HG03066 (cell line): ENCODE measurements around the gene TMEM53.
"Not testable (repeated sequence)": the region's sequence is repeated elsewhere in the genome, so short reads cannot be mapped to it uniquely, and the experiment has no call there.

ENCODE experiments used
- ATAC-seq: cut with Tn5 transposase; IDR thresholded peaks from one replicate; pipeline ENCODE4 v1.9.1; 2021; ENCODE audit warnings: low read depth; ENCODE audit not compliant: unreplicated experiment

TMEM53 gene

DNA sequence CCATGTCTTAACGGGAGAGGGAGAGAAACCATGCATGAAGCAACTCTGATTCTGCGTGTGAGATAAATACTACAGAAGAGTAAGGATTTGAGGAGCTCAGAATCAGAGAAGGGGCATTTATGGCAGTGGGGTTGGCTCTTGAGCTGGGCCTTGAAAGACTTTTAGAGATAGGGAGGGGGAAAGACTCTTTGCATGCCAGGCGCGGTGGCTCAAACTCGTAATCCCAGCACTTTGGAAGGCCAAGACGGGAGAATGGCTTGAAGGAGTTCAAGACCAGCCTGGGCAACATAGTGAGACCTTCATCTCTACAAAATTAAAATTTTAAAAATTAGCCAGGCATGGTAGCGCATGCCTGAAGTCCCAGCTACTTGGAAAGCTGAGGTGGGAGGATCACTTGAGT is 905 bp upstream of the TMEM53 start:
- ATAC-seq = no peak

DNA sequence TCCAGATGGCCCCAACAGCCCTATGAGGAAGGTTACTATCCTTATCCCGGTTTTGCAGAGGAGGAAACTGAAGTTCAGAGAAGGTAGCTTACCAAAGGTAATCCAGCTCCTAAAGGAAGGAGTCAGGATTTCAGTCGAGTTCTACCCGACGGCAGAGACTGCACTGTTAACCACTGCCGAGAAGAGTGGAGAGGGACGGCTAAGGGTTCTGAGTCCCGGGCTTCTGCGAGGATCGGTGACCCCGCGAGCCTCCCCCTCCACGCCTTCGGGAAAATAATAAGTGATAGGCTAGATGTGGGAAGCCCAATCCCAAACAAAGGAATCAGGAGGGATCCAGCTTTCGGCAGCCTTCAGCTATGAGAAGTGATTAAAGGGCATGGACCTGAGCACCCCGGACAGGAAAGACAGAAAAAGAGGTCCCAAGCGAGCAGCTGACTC is 587 bp downstream of the TMEM53 start:
- peak; percentile 6 for ATAC-seq

DNA sequence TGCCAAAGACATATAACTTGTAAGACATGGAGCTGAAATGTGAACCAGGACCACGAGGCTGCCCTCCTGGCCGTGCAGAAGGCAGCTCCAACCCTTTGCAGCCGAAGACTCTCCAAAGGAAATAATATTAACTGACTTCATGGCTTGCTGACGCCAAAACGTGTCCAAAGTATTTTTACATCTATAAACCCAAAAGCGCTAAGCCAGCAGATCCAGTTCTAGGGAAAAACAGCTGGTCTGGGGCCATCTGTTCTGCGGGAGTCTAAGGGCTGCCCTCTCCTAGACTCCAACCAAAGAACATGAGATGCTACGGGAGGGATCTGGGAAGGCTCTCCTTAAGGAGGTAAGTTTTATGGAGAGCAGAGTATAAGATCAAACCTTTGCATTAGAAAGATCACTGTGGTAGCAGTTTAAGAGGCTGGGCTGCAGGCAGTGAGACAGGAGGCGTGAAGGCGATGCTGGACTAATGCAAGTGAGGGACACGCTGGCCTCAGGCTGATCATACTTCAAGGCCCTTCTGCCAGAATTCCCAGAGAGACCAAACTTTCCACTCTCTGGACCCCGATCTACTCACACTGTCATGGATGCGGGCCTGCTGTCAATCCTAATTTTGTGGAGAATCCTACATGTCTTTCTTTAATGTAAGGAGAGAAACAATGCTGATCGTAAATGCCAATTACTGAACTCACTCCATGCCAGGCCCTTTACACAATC is 1.2 kb downstream of the TMEM53 start:
- no peak for ATAC-seq

DNA sequence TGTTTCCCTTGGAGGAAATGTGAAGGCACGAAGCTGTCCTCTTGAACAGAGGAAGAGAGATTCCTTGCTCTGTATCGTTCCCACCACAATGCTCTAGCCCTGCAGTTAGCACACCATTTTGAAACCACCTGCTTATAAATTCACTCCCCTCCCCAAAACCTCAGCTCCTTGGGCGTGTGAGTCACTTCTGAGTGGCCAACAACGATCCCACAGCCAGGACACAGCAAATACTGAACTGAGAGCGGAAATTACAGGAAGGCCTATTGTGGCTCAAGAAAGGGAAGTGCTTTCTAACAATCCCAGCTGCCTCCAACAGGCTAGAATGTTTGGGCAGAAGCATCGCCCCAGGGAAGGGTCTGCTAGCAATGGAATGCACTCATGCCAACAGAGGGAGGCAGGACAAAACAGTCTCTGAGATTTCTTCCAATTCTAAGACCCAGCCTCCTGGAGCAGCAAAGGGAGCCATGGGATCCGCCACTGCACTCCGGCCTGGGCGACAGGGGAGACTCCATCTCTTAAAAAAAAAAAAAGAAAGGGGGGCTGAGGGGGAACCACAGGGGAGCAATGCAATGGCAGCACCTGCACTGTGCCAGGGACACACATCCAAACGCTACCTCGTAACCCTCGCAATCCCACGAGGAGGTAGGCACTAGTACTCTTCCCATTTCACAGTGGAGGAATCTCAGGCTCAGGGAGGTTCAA is 1.9 kb downstream of the TMEM53 start:
- no peak for ATAC-seq

DNA sequence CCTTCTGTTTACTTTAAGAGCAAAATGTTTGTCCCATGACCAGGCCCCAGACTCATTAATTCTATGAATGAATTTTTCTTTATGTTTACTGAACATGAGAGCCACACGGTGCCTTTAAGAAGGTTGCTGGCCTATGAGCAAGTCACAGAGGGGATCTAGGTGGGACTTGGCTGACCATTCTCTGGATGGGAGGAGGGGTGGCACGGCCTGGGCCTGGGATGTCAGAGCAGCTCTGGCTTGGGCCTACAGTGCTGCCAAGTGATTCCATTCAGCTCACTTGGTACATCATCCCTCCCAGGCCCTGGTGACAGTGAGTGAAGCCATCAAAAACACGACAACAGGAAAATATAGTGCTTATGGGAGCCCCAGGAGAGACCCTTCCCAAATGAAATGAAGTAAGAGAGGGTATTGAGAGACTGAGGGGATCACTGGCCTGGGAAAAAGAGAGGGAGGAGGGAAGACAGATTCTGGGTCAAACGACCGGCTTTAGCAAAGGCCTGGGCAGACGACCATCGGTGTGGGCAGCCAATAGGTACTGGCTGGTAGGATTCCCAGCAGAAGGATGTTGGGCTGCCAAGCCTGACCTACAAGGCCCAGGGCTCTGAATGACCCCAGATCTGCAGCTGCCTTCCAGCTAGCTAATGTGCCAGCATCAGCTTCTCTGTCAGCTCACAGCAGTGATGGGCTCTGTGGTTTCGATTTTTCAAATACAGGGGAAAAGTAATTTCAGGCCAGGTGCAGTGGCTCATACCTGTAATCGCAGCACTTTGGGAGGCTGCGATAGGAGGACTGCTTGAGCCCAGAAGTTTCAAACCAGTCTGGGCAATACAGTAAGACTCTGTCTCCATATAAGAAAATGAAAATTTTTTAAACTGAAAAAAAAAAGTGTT is 3.3 kb downstream of the TMEM53 start:
- no peak for ATAC-seq

DNA sequence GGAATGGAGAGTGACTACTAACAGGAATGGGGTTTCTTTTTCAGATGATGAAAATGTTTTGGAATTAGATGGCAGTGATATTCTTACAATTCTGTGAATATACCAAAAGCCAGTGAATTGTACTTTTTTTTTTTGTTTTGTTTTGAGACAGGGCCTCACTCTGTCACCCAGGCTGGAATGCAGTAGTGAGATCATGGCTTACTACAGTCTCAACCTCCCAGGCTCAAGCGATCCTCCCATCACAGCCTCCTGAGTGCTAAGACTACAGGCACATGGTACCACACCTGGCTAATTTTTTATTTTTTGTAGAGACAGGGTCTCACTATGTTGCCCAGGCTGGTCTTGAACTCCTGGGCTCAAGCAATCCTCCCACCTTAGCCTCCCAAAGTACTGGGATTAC is 7.6 kb downstream of the TMEM53 start:
- ATAC-seq = not testable (repeated sequence)

DNA sequence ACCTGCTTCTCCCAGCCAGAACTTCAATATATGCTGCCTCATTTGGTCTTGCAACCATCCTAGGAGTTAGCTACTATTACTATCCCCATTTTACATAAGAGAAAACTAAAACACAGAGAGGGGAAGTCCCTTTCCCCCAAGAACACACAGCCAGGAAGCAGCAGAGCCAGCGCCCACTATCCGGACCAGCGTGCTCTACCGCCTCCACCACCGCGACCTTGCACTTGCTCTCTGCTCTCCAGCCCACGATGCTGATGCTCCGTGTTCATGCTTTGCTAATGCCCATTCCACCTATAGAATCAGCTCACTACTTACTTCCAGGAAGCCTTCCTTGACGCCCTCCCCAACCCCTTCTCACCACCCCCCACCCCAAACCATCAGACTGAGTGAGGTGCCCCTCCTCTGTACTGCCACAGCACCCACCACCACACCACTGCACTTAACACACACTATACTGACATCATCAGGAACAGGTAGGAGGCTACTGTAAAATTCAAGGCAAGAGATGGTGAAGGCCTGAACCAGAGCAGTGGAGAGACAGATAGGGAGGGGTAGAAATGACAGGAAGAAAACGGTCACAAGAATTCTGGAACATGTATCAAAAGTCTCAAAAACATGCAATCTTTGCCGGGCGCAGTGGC is 9.4 kb downstream of the TMEM53 start:
- ATAC-seq = no peak

DNA sequence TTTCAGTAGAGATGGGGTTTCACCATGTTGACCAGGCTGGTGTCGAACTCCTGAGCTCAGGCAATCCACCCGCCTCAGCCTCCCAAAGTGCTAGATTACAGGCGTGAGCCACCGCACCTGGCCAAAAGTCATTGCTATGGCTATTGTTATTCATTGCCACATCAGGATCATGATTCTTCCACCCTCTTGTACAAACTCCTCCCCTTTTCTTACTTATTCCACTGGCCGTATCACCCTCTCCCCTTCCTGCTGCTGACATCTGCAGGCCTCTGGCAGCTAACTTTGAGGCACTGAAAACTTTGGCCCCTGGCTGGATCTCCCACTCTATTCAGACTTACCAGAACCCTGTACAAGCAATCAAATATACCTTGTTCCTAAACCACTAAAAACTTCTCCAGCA is 10.9 kb downstream of the TMEM53 start:
- no peak for ATAC-seq

DNA sequence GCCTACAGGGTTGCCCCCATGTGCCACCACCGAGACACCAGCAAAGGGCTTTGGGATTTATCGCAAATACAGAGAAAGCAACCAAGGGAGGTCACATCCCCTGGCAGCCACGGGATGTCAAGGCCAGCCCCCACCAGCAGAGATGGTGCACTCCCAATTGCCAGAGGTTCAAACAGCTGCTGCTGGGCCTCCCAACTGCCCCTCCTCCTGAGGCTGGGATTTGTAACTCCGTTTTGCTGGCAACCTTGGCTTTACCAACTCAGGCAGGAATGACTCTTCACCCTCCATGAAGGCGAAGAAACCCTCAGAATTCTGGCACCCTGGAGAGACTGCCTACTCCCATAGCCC is 11.6 kb downstream of the TMEM53 start:
- no peak for ATAC-seq

DNA sequence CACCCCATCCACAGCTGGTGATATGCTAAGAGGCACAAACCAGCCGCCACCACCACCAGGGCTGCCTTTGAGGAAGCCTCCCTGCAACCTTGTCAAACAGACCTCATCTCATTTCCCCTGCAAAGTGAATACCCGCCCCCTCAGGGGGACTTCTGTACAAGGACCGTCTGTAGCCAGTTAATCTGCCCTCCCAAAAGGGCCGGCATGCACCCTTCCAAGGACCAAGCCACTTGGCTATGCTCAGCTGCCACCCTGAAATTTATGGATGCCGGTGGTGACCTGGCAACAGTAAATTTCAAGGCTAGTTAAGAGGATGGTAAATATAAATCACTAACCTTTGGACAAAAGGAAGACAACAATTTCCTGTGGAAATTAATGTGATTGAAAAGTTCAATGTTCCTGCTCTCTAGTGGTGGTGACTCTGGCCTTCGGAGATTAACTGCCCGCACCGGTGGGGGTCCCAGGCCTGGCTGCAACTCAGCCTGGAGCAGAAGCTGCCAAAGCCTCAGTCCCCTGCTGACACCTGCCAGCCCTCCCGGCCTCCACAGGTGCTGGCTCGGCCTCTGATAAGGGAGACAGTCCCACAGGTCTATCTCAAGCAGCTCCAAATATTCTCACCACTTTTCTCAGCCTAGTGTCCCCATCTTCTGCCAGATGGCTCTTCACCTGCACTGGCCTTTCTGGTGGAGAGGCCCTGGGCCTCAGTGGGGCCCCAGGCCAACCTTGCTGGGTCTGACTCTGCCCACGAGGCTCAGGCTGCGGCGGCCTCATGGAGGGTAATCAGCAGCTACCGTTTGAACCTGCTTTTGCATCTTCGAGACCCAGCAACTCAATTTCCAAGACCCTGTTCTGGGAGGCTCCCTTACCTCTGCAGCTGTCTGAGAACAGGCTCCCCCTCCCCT is 12.2 kb downstream of the TMEM53 start:
- ATAC-seq = no peak

DNA sequence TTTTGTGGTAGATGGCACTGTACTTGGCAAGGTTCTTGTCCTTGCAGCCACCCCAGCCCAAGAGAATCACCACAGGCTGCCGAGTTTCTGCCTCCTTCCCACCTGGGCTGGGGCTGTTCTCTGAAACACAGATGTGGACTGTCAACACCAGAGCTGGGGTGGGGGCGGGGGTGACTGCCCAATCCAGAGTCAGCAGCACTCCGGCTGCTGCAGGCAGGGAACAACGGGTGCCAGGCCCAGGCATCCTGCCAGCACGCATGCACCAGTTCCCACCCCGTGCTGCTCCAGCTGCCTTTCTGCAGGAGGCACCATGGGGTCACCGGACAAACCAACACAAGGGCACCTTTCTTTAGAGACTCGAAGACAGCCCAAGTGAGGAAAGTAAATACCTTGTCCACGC is 14.1 kb downstream of the TMEM53 start:
- ATAC-seq = no peak

DNA sequence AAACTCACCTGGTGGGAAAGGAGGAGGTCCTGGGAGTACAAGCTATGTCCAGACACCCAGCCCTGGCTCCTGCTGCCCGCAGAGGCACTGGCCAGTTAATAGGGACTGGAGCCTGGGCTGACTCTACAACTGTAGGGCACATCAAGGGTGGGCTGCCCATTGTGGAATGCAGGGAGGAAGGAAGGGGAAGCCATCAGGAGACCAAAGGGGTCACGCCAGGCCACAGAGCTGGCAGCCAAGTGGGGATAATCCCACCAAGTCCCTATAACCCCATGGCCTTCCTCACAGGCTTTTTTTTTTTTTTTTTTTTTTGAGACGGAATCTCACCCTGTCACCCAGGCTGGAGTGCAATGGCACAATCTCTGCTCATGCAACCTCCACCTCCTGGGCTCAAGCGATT is 14.7 kb downstream of the TMEM53 start:
- no peak for ATAC-seq

DNA sequence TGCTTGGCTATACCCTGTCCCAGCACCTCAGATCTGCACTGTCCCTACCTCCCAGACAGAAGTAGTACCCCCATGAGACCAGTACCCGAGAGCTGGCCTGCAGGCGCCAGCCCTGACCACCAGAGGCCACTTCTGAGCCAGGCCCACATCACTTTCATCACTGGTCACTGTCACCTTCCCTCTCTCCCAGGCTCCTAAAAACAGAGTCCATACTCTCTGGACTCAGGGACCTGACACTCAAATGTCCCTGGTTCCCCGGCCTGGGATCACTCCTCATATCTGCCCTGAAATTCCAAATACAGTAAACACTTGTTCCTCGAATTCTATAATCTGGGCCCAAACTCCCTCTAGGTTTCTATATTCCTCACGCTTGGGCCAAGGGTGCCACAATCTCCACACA is 18.7 kb downstream of the TMEM53 start:
- no peak for ATAC-seq

DNA sequence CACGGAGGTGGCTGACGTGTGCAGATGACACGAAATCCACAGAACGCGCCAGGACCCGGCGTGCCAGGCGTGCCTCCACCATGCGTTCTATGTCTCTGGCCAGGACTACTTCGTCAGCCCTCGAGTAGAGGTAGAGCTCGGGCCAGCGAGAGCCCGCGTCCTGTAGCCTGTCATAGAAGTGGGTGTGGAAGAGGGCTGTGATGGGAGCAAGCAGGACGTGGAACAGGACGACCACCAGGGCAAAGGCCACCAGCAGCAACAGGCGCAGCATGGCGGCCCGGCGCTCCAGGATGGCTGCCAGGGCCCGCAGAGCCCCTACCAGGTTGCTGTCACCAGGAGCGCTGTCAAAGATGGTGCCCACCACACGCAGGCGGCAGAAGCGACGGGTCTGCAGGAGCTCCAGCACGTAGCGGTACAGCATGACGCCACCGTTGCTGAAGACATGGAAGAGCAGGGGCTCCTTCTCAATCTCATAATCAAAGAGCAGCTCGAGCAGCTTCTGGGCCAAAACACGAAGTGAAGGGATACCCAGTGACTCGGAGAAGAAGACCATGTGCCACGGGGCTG is 19.6 kb downstream of the TMEM53 start:
- ATAC-seq = no peak

DNA sequence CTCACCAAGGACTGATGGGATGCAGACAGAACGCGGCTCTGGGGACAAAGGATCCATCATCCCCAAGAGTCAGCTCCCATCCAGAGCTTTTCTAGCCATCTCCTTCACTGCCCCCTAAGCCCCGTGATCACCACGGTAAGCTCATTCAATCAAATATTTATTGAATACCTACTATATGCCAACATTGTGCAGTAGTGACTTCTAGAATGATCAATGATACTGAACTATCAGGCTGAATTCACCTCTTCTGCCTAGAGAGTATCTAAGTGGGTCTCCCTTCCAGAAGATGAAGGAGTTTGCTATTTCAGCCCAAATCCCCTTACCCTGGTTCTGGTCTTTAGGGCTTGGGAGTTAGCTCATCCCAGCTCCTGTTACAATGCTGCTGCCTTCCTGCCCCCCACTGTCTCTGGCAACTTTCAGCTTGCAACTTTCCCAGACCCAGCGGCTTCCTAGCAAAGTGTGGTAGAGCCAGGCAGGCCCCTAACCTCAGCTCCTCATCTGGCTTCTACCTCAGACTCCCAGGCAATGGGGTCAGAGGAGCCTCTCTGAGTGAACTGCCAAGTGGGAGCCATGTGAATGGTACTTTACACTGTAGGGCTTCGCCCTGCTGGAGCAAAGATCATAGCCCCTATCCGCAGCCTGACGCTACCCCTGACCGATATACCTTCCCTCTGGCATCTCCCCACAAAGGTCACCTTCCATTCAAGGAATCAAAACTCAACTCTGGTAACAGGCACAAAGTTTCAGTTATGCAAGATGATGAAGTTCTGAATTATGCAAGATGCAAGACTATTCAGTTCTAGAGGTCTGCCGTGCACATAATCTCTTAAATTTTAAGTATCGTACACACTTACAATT is 20.9 kb downstream of the TMEM53 start:
- ATAC-seq = no peak

DNA sequence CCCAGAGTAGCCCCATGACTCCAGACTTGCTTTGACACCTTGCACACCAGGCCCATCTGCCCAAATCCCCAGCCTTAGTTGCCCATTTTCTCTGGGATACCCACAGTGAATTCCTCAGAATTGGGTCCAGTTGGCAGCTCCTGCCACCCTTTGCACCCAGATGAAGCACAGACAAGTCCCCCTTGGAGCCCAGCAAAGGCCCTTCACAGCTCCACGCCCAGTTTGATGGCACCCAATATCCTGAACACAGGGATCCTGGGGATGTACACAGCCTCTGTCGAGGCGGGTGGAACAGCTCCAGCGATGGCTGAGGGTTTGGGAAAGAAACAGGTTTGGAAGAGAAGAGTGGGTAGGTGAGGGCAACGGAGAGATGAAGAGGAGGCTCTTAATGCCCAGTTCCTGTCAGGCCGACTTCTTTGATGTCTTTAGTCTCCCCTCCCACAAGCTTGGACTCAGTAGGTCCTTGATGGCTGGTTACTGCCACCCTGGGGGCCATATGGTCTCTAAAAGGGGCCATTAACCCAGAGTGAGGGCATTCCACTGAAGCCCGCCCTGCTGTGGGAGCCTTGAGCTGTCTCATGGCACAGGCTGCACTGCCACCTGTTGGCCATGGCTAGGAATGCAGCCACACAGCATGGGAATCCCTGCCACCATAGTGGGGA is 21.7 kb downstream of the TMEM53 start:
- ATAC-seq = peak; percentile 90

DNA sequence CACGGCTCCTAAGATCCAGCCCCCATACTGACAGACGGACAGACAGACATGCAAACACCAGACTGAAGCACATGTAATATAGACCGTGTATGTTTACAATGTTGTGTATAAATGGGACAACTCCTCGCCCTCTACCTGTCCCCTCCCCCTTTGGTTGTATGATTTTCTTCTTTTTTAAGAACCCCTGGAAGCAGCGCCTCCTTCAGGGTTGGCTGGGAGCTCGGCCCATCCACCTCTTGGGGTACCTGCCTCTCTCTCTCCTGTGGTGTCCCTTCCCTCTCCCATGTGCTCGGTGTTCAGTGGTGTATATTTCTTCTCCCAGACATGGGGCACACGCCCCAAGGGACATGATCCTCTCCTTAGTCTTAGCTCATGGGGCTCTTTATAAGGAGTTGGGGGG is 23.2 kb downstream of the TMEM53 start:
- ATAC-seq = no peak

DNA sequence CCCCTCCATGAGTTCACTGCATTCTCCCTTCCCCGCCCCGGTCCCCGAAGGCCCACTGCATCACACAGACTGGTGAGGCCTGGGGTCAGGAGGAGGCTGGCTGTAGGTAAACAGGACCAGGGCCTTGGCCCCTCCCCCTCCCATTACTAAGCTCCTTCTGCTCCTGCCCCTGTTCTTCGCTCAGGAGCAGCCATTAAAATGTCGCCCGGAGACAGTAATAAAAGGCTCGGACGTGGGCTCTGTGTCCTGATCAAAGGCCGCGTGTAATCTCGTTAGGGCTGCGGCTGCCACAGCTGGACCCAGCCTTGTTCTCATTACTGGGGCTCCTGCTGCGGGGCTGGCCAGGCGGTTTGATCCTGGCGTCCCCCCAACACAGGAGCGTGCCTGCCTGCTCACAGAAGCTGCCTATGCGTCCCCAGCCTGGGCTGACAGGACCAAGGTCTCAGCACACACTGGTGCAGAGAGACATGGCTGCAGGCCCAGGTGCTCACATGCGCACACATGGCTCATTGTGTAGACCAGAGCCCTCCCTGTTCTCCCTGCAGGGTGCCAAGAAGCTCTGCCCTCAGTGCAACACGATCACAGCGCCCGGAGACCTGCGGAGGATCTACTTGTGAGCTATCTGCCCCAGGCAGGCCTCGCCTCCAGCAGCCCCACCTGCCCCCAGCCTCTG is 24.0 kb downstream of the TMEM53 start:
- no peak for ATAC-seq
